CD1c-positive myeloid dendritic cell (primary cell): ENCODE measurements around the gene HUWE1.
"Not testable (repeated sequence)": the region's sequence is repeated elsewhere in the genome, so short reads cannot be mapped to it uniquely, and the experiment has no call there.

ENCODE experiments used
- DNase-seq: peaks from one replicate; pipeline ENCODE4 v3.0.0-alpha.2; 2016; ENCODE audit errors: extremely low spot score

Gene HUWE1

GRCh38 chrX:53606456-53606855 is 80.1 kb downstream of the HUWE1 start:
- no peak for DNase-seq

- no peak for DNase-seq
Observed at GRCh38 chrX:53605004-53605403, 81.5 kb downstream of the HUWE1 start.

- DNase-seq = no peak
Observed at GRCh38 chrX:53599781-53600396, 86.6 kb downstream of the HUWE1 start.

- no peak for DNase-seq
Observed at GRCh38 chrX:53598169-53598568, 88.3 kb downstream of the HUWE1 start.

- DNase-seq = peak; percentile 58
Observed at GRCh38 chrX:53595266-53595810, 91.2 kb downstream of the HUWE1 start.

GRCh38 chrX:53594354-53594753 is 92.2 kb downstream of the HUWE1 start:
- DNase-seq = peak; percentile 37

- DNase-seq = no peak
Observed at GRCh38 chrX:53587795-53588420, 98.6 kb downstream of the HUWE1 start.

- DNase-seq = no peak
Observed at GRCh38 chrX:53584891-53585290, 101.6 kb downstream of the HUWE1 start.

- no peak for DNase-seq
Observed at GRCh38 chrX:53583571-53583970, 102.9 kb downstream of the HUWE1 start.

GRCh38 chrX:53580742-53581504 is 105.6 kb downstream of the HUWE1 start:
- no peak for DNase-seq

- no peak for DNase-seq
Observed at GRCh38 chrX:53571494-53571893, 115.0 kb downstream of the HUWE1 start.

GRCh38 chrX:53563324-53563723 is 123.2 kb downstream of the HUWE1 start:
- no peak for DNase-seq

- no peak for DNase-seq
Observed at GRCh38 chrX:53561912-53562311, 124.6 kb downstream of the HUWE1 start.

GRCh38 chrX:53558646-53559045 is 127.9 kb downstream of the HUWE1 start:
- no peak for DNase-seq

GRCh38 chrX:53556868-53557267 is 129.7 kb downstream of the HUWE1 start:
- DNase-seq = no peak

- DNase-seq = no peak
Observed at GRCh38 chrX:53550756-53551463, 135.6 kb downstream of the HUWE1 start.

- DNase-seq = no peak
Observed at GRCh38 chrX:53547668-53548067, 138.9 kb downstream of the HUWE1 start.

GRCh38 chrX:53544936-53545335 is 141.6 kb downstream of the HUWE1 start:
- no peak for DNase-seq

GRCh38 chrX:53538781-53539180 is 147.7 kb downstream of the HUWE1 start:
- no peak for DNase-seq

- DNase-seq = not testable (repeated sequence)
Observed at GRCh38 chrX:53531255-53531966, 155.1 kb downstream of the HUWE1 start.

- no peak for DNase-seq
Observed at GRCh38 chrX:53526999-53527398, 159.5 kb downstream of the HUWE1 start.
